ENCODE data around the gene ERC2.

ERC2 gene

GRCh38 chr3:55626279-55626665, 842.0 kb downstream of the ERC2 start:
- H3K27me3 ChIP-seq (ENCODE audit: insufficient read depth, low read length, poor library complexity, severe bottlenecking), result no peaks in the 10 kb centered on the region
- H3K9me2 ChIP-seq (replicated peaks; ENCODE audit: low read depth, low read length), result no peaks in the 10 kb centered on the region
- no peak overlapping the region for H2AFZ ChIP-seq (ENCODE audit: low read length)
- no peak overlapping the region for H3K4me3 ChIP-seq (ENCODE audit: low read length, poor library complexity, severe bottlenecking)
- H3K9me3 ChIP-seq (ENCODE audit: insufficient read depth, low read depth, low read length), result no peaks in the 10 kb centered on the region
- no peaks in the 10 kb centered on the region for H3K36me3 ChIP-seq (ENCODE audit: insufficient read depth, low read length)
- H4K20me1 ChIP-seq (ENCODE audit: insufficient read depth, low read length, poor library complexity, severe bottlenecking), result no peaks in the 10 kb centered on the region
- TF ChIP-seq EZH2phosphoT487 (IDR thresholded peaks at IDR 0.05; ENCODE audit: borderline replicate concordance), result no peak
- TF ChIP-seq, protein P1, sequence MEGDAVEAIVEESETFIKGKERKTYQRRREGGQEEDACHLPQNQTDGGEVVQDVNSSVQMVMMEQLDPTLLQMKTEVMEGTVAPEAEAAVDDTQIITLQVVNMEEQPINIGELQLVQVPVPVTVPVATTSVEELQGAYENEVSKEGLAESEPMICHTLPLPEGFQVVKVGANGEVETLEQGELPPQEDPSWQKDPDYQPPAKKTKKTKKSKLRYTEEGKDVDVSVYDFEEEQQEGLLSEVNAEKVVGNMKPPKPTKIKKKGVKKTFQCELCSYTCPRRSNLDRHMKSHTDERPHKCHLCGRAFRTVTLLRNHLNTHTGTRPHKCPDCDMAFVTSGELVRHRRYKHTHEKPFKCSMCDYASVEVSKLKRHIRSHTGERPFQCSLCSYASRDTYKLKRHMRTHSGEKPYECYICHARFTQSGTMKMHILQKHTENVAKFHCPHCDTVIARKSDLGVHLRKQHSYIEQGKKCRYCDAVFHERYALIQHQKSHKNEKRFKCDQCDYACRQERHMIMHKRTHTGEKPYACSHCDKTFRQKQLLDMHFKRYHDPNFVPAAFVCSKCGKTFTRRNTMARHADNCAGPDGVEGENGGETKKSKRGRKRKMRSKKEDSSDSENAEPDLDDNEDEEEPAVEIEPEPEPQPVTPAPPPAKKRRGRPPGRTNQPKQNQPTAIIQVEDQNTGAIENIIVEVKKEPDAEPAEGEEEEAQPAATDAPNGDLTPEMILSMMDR (conservative IDR thresholded peaks at IDR 0.05; ENCODE audit: low read length), result no peak
- H3K4me1 ChIP-seq (ENCODE audit: insufficient read depth, low read length, poor library complexity, severe bottlenecking), result peaks cover 31% of the 10 kb centered on the region
- H3K4me2 ChIP-seq (ENCODE audit: low read depth, low read length, poor library complexity, severe bottlenecking), result no peak overlapping the region
- H3K79me2 ChIP-seq (ENCODE audit: insufficient read depth, low read length), result no peaks in the 10 kb centered on the region
- H3F3A ChIP-seq (ENCODE audit: low read depth), result no peaks in the 10 kb centered on the region
- no peak overlapping the region for H3K9ac ChIP-seq (ENCODE audit: low read depth, low read length, poor library complexity, severe bottlenecking)

GRCh38 chr3:55624238-55624637, 844.0 kb downstream of the ERC2 start:
- Histone ChIP-seq H3F3A (ENCODE audit: low read depth) (no peaks in the 10 kb centered on the region), H3K36me3 (ENCODE audit: insufficient read depth, low read length) (no peaks in the 10 kb centered on the region), H3K4me2 (ENCODE audit: low read depth, low read length, poor library complexity, severe bottlenecking) (no peak overlapping the region), H3K4me1 (ENCODE audit: insufficient read depth, low read length, poor library complexity, severe bottlenecking) (peaks cover 41% of the 10 kb centered on the region), H3K9me3 (ENCODE audit: insufficient read depth, low read depth, low read length) (no peaks in the 10 kb centered on the region), H3K4me3 (ENCODE audit: low read length, poor library complexity, severe bottlenecking) (no peak overlapping the region), H3K27me3 (ENCODE audit: insufficient read depth, low read length, poor library complexity, severe bottlenecking) (no peaks in the 10 kb centered on the region), H3K79me2 (ENCODE audit: insufficient read depth, low read length) (no peaks in the 10 kb centered on the region), H4K20me1 (ENCODE audit: insufficient read depth, low read length, poor library complexity, severe bottlenecking) (no peaks in the 10 kb centered on the region), H2AFZ (ENCODE audit: low read length) (no peak overlapping the region), H3K9me2 (replicated peaks; ENCODE audit: low read depth, low read length) (no peaks in the 10 kb centered on the region), H3K9ac (ENCODE audit: low read depth, low read length, poor library complexity, severe bottlenecking) (no peak overlapping the region)
- TF ChIP-seq, protein P1 (conservative IDR thresholded peaks at IDR 0.05; ENCODE audit: low read length), result no peak
- TF ChIP-seq EZH2phosphoT487 (IDR thresholded peaks at IDR 0.05; ENCODE audit: borderline replicate concordance), result no peak

DNA sequence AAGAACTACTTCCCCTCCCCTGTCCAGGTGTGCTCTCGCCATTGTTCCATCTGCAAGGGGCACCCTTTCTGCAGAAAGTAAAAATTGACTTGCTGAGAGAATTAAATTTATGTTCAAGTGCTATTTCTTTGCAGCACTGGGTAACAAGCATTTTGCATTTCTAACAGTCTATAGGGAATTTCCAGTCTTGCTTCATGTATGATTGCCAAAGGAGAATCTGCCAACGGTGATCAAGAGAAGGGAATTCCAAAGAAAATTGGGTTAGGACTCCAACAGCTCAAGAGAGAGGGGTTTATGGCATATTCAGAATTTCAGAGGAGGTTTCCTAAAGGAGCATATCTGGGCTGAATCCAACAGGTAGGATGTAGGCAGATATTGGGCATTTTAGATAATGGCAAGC, 844.5 kb downstream of the ERC2 start:
- Histone ChIP-seq H3K4me3 (ENCODE audit: low read length, poor library complexity, severe bottlenecking) (no peak overlapping the region), H3K36me3 (ENCODE audit: insufficient read depth, low read length) (no peaks in the 10 kb centered on the region), H3F3A (ENCODE audit: low read depth) (no peaks in the 10 kb centered on the region), H3K27me3 (ENCODE audit: insufficient read depth, low read length, poor library complexity, severe bottlenecking) (no peaks in the 10 kb centered on the region), H3K79me2 (ENCODE audit: insufficient read depth, low read length) (no peaks in the 10 kb centered on the region), H4K20me1 (ENCODE audit: insufficient read depth, low read length, poor library complexity, severe bottlenecking) (no peaks in the 10 kb centered on the region), H3K9ac (ENCODE audit: low read depth, low read length, poor library complexity, severe bottlenecking) (no peak overlapping the region), H2AFZ (ENCODE audit: low read length) (no peak overlapping the region), H3K4me1 (ENCODE audit: insufficient read depth, low read length, poor library complexity, severe bottlenecking) (peaks cover 41% of the 10 kb centered on the region), H3K4me2 (ENCODE audit: low read depth, low read length, poor library complexity, severe bottlenecking) (no peak overlapping the region), H3K9me2 (replicated peaks; ENCODE audit: low read depth, low read length) (no peaks in the 10 kb centered on the region), H3K9me3 (ENCODE audit: insufficient read depth, low read depth, low read length) (no peaks in the 10 kb centered on the region)
- no peak for TF ChIP-seq EZH2phosphoT487 (IDR thresholded peaks at IDR 0.05; ENCODE audit: borderline replicate concordance)
- TF ChIP-seq, protein P1 (conservative IDR thresholded peaks at IDR 0.05; ENCODE audit: low read length), result no peak
